ENCODE data around the gene DERL2.

DERL2 gene

DNA sequence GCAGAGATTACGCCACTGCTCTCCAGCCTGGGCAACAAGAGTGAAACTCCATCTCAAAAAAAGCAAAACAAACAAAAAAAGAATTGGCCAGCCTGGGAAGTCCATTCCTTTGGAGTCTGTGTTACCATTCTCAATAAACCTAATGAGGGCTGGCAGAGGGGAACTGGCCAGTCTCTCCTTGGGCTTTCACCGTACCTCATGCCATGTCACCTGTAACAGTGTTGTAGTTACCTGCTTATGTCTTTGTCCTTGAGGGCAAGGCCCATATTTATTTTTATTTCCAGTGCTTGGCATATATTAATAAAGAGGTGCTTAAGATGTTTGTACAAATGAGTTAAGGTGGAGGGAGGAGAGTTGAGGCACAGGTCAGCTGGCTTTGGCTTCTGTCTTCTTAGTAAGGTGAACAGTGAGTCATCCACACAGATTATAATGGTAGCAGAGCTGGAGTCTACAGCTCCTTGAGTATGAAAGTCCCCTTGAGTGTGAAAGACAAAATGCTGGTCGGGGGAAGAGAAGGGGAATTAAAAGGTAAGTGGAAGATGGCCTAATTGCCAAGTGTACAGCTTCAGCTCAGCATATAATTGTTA, 55.5 kb downstream of the DERL2 start:
- no peaks in the 10 kb centered on the region for H3K9me3 ChIP-seq (ENCODE audit: control insufficient read depth, low read length)
- peaks cover 27% of the 10 kb centered on the region for H3K36me3 ChIP-seq (ENCODE audit: control insufficient read depth, insufficient read depth, low read length)
- no peak overlapping the region for H3K4me3 ChIP-seq (ENCODE audit: low read length)
- peaks cover 13% of the 10 kb centered on the region for H3K4me1 ChIP-seq (ENCODE audit: control insufficient read depth, insufficient read depth, low read length)
- no peak overlapping the region for H3K9ac ChIP-seq (ENCODE audit: low read length)
- no peaks in the 10 kb centered on the region for H3K27me3 ChIP-seq (ENCODE audit: control insufficient read depth, insufficient read depth, low read length)

GRCh38 chr17:5429191-5429887, 56.6 kb downstream of the DERL2 start:
- no peak overlapping the region for H3K9ac ChIP-seq (ENCODE audit: low read length)
- no peaks in the 10 kb centered on the region for H3K27me3 ChIP-seq (ENCODE audit: control insufficient read depth, insufficient read depth, low read length)
- H3K4me3 ChIP-seq (ENCODE audit: low read length), result no peak overlapping the region
- H3K9me3 ChIP-seq (ENCODE audit: control insufficient read depth, low read length), result no peaks in the 10 kb centered on the region
- H3K36me3 ChIP-seq (ENCODE audit: control insufficient read depth, insufficient read depth, low read length), result peaks cover 24% of the 10 kb centered on the region
- H3K4me1 ChIP-seq (ENCODE audit: control insufficient read depth, insufficient read depth, low read length), result peaks cover 13% of the 10 kb centered on the region

DNA sequence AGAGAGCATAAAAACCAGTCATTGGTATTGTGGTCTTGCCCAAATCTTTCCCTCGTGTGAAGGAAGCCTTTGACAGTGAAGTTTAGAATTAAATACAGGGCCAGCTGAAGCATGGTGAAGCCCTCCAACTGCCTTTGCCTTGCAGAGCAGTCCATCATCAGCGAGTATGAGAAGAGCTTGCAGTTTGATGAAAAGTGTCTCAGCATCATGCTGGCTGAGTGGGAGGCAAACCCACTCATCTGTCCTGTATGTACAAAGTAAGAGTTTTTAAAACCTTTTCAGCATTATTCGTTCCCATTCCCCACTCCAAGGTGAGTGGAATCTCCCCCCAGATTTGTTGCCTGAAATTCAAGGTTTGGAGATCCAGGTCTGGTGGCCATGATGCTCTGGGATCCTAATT, 60.2 kb downstream of the DERL2 start:
- Histone ChIP-seq H3K36me3 (ENCODE audit: control insufficient read depth, insufficient read depth, low read length) (peaks cover 18% of the 10 kb centered on the region), H3K9ac (ENCODE audit: low read length) (no peak overlapping the region), H3K27me3 (ENCODE audit: control insufficient read depth, insufficient read depth, low read length) (no peaks in the 10 kb centered on the region), H3K4me1 (ENCODE audit: control insufficient read depth, insufficient read depth, low read length) (peaks cover 27% of the 10 kb centered on the region), H3K4me3 (ENCODE audit: low read length) (no peak overlapping the region), H3K9me3 (ENCODE audit: control insufficient read depth, low read length) (no peaks in the 10 kb centered on the region)

DNA sequence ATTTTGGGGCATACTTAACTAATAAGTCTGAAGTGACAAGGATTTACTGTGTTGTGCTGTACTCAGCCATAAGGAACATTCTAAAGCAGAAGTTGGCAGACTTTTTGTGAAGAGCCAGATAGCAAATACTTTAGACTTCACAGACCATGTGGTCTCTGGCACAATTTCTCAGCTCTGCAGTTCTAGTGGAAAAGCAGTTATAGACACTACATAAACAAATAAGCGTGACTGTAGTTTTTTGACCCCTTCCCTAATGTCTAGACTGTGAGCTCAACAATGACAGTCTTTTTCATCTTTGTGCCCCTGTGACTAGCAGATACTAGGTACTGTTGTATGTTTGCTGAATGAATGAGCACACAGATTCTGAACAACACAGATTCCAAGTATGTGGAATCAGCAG, 61.1 kb downstream of the DERL2 start:
- Histone ChIP-seq H3K9ac (ENCODE audit: low read length) (no peak overlapping the region), H3K36me3 (ENCODE audit: control insufficient read depth, insufficient read depth, low read length) (peaks cover 18% of the 10 kb centered on the region), H3K4me1 (ENCODE audit: control insufficient read depth, insufficient read depth, low read length) (peaks cover 26% of the 10 kb centered on the region), H3K9me3 (ENCODE audit: control insufficient read depth, low read length) (no peaks in the 10 kb centered on the region), H3K4me3 (ENCODE audit: low read length) (no peak overlapping the region), H3K27me3 (ENCODE audit: control insufficient read depth, insufficient read depth, low read length) (no peaks in the 10 kb centered on the region)

GRCh38 chr17:5422505-5422904, 63.5 kb downstream of the DERL2 start:
- H3K9ac ChIP-seq (ENCODE audit: low read length), result no peak overlapping the region
- peaks cover 18% of the 10 kb centered on the region for H3K36me3 ChIP-seq (ENCODE audit: control insufficient read depth, insufficient read depth, low read length)
- no peaks in the 10 kb centered on the region for H3K27me3 ChIP-seq (ENCODE audit: control insufficient read depth, insufficient read depth, low read length)
- H3K4me1 ChIP-seq (ENCODE audit: control insufficient read depth, insufficient read depth, low read length), result peaks cover 21% of the 10 kb centered on the region
- H3K9me3 ChIP-seq (ENCODE audit: control insufficient read depth, low read length), result no peaks in the 10 kb centered on the region
- H3K4me3 ChIP-seq (ENCODE audit: low read length), result no peak overlapping the region
